ENCODE measurements around the gene RMND1.
A peak's percentile ranks its signal among the peaks of the same experiment; 100 is the strongest.

- TF ChIP-seq POLR2AphosphoS5 (IDR thresholded peaks at IDR 0.05; ENCODE audit: low read depth, low read length) (peak; percentile 75; the same call in 1 of the 2 replicates), POLR2A (IDR thresholded peaks at IDR 0.05; ENCODE audit: low read depth, low read length) (peak; percentile 54; the same call in 1 of the 2 replicates), TAF1 (IDR thresholded peaks at IDR 0.05; ENCODE audit: low read depth, low read length) (peak; percentile 89), SPI1 (IDR thresholded peaks at IDR 0.05; ENCODE audit: low read depth, low read length) (0 out of 2 replicates have a peak, but pooled peaks have one; percentile 14), POU2F2 (IDR thresholded peaks at IDR 0.05; ENCODE audit: low read depth, low read length) (peak; percentile 40; the same call in 1 of the 2 replicates), PAX5 (IDR thresholded peaks at IDR 0.05; ENCODE audit: insufficient read depth, low read length, severe bottlenecking) (peak; percentile 61)
These were observed 61.6 kb downstream of the RMND1 start for GRCh38 chr6:151390276-151390850.

All from GM12891 (cell line).